22Rv1 (cell line): ENCODE data around the gene WNT8A.

Experiments used
- CTCF ChIP-seq: fragments of 450-650 bp; IDR thresholded peaks from 2 replicates; pipeline ENCODE4 v1.5.1; 2017; ENCODE audit warnings: mild to moderate bottlenecking
- ZFX ChIP-seq: fragments of 450-650 bp; IDR thresholded peaks from 2 replicates; pipeline ENCODE4 v1.6.1; 2017; ENCODE audit warnings: antibody characterized with exemption, borderline replicate concordance

GRCh38 chr5:138092301-138092700 is 8.5 kb downstream of the WNT8A start:
- no peak for TF ChIP-seq CTCF
- no peak for TF ChIP-seq ZFX
